HFF-Myc (cell line): ENCODE data around the gene TEK.

Experiments used
- DNase-seq: peaks from one replicate; pipeline ENCODE4 v3.0.0-alpha.2; 2011; ENCODE audit warnings: low read depth; ENCODE audit errors: extremely low read depth
- H3K4me3 ChIP-seq: replicated peaks from 2 replicates; pipeline ENCODE4 v1.5.1; 2011; ENCODE audit warnings: low read depth, mild to moderate bottlenecking, control low read depth, low read length
- TF ChIP-seq, protein P1 (sequence below): IDR thresholded peaks from 2 replicates; pipeline ENCODE4 v1.5.1; 2012; ENCODE audit warnings: mild to moderate bottlenecking, low read depth, low read length, control low read depth; ENCODE audit errors: missing control alignments

TEK gene

GRCh38 chr9:27108981-27109541 is at the start of gene TEK:
Gene TEK (plus strand): TSS chr9:27109225. CDS start chr9:27109591, 366 bp downstream.
- DNase-seq: no peak
- TF ChIP-seq, protein P1, sequence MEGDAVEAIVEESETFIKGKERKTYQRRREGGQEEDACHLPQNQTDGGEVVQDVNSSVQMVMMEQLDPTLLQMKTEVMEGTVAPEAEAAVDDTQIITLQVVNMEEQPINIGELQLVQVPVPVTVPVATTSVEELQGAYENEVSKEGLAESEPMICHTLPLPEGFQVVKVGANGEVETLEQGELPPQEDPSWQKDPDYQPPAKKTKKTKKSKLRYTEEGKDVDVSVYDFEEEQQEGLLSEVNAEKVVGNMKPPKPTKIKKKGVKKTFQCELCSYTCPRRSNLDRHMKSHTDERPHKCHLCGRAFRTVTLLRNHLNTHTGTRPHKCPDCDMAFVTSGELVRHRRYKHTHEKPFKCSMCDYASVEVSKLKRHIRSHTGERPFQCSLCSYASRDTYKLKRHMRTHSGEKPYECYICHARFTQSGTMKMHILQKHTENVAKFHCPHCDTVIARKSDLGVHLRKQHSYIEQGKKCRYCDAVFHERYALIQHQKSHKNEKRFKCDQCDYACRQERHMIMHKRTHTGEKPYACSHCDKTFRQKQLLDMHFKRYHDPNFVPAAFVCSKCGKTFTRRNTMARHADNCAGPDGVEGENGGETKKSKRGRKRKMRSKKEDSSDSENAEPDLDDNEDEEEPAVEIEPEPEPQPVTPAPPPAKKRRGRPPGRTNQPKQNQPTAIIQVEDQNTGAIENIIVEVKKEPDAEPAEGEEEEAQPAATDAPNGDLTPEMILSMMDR: no peak
- no peak within 1 kb of the TSS for H3K4me3 ChIP-seq

DNA sequence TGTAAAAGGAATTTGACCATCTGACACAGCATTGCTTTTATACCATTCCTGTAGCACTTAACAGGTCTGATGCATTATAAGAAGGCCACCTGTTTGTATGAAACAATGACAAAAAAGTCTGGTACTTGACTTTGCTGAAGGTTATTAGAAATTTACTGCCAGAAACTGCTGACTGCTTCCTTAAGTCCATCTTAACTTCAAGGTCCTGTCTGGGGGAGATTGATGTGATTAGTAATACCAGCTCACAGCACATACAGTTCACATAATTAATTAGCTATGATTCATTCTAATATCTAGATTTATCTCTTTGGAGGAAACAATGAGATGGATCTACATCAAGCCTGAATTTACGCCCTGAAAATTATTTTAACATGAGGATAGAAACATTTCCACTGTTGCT is 49.6 kb upstream of the TEK start:
- H3K4me3 ChIP-seq: no peak overlapping the region
- no peak for DNase-seq
- TF ChIP-seq, protein P1: no peak

DNA sequence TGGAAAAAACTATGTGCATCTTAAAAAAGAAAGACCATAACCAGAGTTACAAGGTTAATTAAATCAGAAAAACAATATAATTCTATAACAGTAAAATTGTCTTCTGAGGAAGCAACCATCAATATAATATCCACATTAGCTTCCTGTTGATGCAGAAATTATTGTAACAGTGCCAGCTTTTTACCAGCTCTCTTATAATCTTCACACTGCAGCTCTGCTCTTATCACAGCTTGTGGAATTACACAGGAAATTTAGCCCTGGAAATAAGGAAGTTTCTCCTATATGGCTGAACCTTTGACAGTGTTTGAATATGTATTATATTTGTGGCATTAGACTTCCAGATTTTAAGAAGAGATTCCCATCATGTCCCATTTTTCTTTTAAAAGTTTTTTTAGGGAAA is 49.1 kb upstream of the TEK start:
- no peak for DNase-seq
- H3K4me3 ChIP-seq: no peak overlapping the region
- TF ChIP-seq, protein P1: no peak

GRCh38 chr9:27065288-27065687 is 43.7 kb upstream of the TEK start:
- no peak for DNase-seq
- H3K4me3 ChIP-seq: no peak overlapping the region
- TF ChIP-seq, protein P1: no peak

DNA sequence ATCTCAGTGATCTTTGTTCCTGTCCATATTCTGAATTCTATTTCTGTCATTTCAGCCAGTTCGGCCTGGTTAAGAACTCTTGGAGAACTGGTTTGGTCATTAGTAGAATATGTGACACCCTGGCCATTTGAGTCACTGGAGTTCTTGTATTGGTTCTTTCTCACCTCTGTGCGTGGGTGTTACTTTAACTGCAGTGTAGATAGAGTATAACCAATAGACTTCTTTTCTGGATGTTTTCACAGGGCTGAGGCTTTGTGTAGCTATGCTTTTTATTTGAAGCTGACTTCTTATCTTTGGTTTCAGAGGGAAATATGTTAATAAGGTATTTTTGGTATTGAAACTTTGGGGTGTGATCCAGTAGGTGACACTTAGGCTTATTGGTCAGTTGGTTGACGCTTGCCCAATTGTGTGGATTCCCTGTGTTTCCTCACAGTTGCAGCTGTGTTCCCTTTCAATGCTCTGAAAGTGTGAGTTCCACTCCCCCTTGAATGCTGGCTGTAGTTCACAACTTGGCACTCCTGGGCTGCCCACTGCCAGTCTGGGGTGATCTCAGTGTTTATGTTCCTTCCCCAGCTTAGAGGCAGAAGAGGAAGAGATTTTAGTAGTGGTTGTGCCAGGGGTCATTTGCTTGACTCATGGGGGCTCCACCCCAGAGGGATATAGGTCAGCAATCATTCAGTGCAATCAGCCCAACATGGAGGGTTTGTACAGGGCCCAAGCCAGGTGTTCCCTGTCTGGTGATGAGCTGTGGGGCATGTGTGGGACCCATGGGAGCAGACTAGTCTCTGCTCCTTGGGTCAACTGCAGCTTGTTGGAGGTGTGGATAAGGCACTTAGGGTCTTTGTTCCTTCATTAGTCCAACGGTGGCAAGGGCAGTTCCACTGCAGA is 34.9 kb upstream of the TEK start:
- TF ChIP-seq, protein P1: no peak
- no peak for DNase-seq
- no peak overlapping the region for H3K4me3 ChIP-seq

DNA sequence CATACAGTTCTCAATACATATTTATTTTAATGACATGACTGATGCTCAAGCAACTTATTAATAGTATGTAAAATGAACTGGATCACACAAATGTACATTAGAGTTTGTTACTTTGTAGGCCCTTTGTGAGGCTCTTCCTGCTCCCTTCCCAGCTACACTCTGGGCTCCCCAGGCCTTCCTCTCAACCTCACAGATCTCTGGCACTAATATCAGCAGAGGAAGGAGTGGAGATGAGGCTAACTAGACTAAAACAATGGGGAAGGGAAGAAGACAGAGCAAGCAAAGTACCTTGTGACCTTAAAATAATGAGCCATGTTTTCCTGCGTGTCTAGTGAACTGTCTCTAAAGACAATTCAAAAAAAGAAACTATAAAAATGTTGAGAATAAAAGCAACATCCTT is 30.3 kb upstream of the TEK start:
- no peak overlapping the region for H3K4me3 ChIP-seq
- DNase-seq: no peak
- TF ChIP-seq, protein P1: no peak
